Thyroid gland (tissue), 4 donors: ENCODE data around the gene SYDE2.

ENCODE experiments used
- POLR2A ChIP-seq, 2 donors: fragments of 450-650 bp; IDR thresholded peaks; one replicate each; pipeline ENCODE4 v1.6.1; 2017; ENCODE audit warnings: antibody characterized with exemption in 2 of 2, mild to moderate bottlenecking in 2 of 2, moderate library complexity in 1 of 2
- TF ChIP-seq, protein P1 (sequence below), 6 experiments: fragments of 200-600 bp in 3 of 6; fragments of 450-650 bp in 3 of 6; sonication (generic) in 3 of 6; IDR thresholded peaks; one replicate each; pipeline ENCODE4 v1.5.1; 2016 to 2019; ENCODE audit warnings: antibody characterized with exemption in 6 of 6, mild to moderate bottlenecking in 2 of 6, inconsistent platforms in 1 of 6, moderate library complexity in 1 of 6

DNA sequence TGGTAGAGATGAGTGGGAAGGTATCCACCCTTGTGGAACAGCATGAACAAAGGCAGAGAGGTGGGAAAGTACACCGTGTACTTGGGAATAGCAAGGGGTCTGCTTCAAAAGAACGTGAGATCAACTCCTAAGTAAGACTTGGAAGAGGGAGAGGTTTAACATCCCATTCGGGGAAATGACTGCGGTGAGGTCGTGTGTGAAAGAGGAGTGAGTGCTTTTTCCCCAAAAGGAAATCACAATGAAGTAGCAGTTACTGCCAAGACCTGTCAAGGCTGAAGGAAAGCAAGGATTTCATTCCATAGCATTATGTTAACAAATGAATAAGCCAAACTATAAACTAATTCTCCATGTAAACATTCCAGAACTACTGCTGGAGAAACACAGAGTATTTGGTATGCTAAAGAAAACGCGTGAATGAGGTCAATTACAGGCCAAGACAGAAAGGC lies 20.0 kb upstream of the SYDE2 start:
- TF ChIP-seq, protein P1, sequence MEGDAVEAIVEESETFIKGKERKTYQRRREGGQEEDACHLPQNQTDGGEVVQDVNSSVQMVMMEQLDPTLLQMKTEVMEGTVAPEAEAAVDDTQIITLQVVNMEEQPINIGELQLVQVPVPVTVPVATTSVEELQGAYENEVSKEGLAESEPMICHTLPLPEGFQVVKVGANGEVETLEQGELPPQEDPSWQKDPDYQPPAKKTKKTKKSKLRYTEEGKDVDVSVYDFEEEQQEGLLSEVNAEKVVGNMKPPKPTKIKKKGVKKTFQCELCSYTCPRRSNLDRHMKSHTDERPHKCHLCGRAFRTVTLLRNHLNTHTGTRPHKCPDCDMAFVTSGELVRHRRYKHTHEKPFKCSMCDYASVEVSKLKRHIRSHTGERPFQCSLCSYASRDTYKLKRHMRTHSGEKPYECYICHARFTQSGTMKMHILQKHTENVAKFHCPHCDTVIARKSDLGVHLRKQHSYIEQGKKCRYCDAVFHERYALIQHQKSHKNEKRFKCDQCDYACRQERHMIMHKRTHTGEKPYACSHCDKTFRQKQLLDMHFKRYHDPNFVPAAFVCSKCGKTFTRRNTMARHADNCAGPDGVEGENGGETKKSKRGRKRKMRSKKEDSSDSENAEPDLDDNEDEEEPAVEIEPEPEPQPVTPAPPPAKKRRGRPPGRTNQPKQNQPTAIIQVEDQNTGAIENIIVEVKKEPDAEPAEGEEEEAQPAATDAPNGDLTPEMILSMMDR (IDR thresholded peaks at IDR 0.05) = no peak
- TF ChIP-seq POLR2A (IDR thresholded peaks at IDR 0.05) = no peak
